ENCODE measurements around the gene OR8G5. TPM values are rescaled to one million over a fixed set of nuclear protein-coding genes. Genes with fewer than 3 reads are reported as not detected.

Gene OR8G5
- total RNA-seq, 1 donor: not detected

GRCh38 chr11:124311670-124312069, 55.5 kb downstream of the OR8G5 start:
- DNase-seq (ENCODE audit: low read depth): no peak

GRCh38 chr11:124313131-124313530, 57.0 kb downstream of the OR8G5 start:
- no peak overlapping the region for H3K4me3 ChIP-seq (ENCODE audit: low read depth, low read length)
- TF ChIP-seq CTCF (IDR thresholded peaks at IDR 0.05; ENCODE audit: insufficient read depth, low read depth, low read length): no peak
- DNase-seq (ENCODE audit: low read depth): no peak

More at GRCh38 chr11:124311670-124312069, 55.5 kb downstream of the OR8G5 start:
- TF ChIP-seq CTCF (IDR thresholded peaks at IDR 0.05; ENCODE audit: insufficient read depth, low read depth, low read length): no peak
- H3K4me3 ChIP-seq (ENCODE audit: low read depth, low read length): no peak overlapping the region

- no peak for TF ChIP-seq CTCF (IDR thresholded peaks at IDR 0.05; ENCODE audit: insufficient read depth, low read depth, low read length)
- no peak within 1 kb of the TSS for H3K4me3 ChIP-seq (ENCODE audit: low read depth, low read length)
- DNase-seq (ENCODE audit: low read depth): no peak
These were observed 57.7 kb downstream of the OR8G5 start, which contains the start of gene OR8D1 for GRCh38 chr11:124313849-124314248. TSS of gene OR8D1 (minus strand) at chr11:124313949. CDS start at chr11:124310766, 3,183 bp downstream.

- DNase-seq (ENCODE audit: low read depth): peak; percentile 63
- no peak overlapping the region for H3K4me3 ChIP-seq (ENCODE audit: low read depth, low read length)
- no peak for TF ChIP-seq CTCF (IDR thresholded peaks at IDR 0.05; ENCODE audit: insufficient read depth, low read depth, low read length)
These were observed 58.9 kb downstream of the OR8G5 start for GRCh38 chr11:124315052-124315451.

Other genes with a start within 250 kb of the OR8G5 start
- not detected in 2 replicates for gene OR10G4, start 243.4 kb upstream of the OR8G5 start, total RNA-seq
- not detected in 2 replicates for gene OR10G9, start 233.4 kb upstream of the OR8G5 start, total RNA-seq
- gene OR10G8, start 229.6 kb upstream of the OR8G5 start, total RNA-seq: not detected in 2 replicates
- not detected in 2 replicates for gene OR10G7, start 215.1 kb upstream of the OR8G5 start, total RNA-seq
- gene VWA5A, start 140.9 kb upstream of the OR8G5 start, total RNA-seq: 6.5 and 12.2 TPM in 2 replicates
- gene OR10D3, start 73.0 kb upstream of the OR8G5 start, total RNA-seq: not detected in 2 replicates
- under 0.01 TPM in 1 of 2 replicates, not detected in the other for gene OR8G1, start 15.3 kb upstream of the OR8G5 start, total RNA-seq
- gene OR8D1, start 57.6 kb downstream of the OR8G5 start, total RNA-seq: 0.32 TPM in 1 of 2 replicates, not detected in the other
- not detected in 2 replicates for gene OR8D2, start 63.8 kb downstream of the OR8G5 start, total RNA-seq
- not detected in 2 replicates for gene OR8B2, start 128.1 kb downstream of the OR8G5 start, total RNA-seq
- gene OR8B3, start 142.6 kb downstream of the OR8G5 start, total RNA-seq: not detected in 2 replicates
- gene OR8B4, start 168.5 kb downstream of the OR8G5 start, total RNA-seq: not detected in 2 replicates
- gene OR8B8, start 189.3 kb downstream of the OR8G5 start, total RNA-seq: not detected in 2 replicates